H9 (cell line): ENCODE measurements around the gene PUDP. TPM values are rescaled to one million over a fixed set of nuclear protein-coding genes. Genes with fewer than 3 reads are reported as not detected.
A peak's percentile ranks its signal among the peaks of the same experiment; 100 is the strongest.

Experiments
- DNase-seq: peaks from one replicate; pipeline ENCODE4 v3.0.0-alpha.2; 2017
- H2AFZ ChIP-seq: one replicate; pipeline ENCODE4 v1.6.1; 2013; ENCODE audit warnings: mild to moderate bottlenecking, low read length, control low read depth, moderate library complexity
- H2AK5ac ChIP-seq: 2 replicates; pipeline ENCODE4 v1.6.1; 2013; ENCODE audit warnings: low read length, control low read depth, mixed read lengths; ENCODE audit not compliant: insufficient read length
- H2BK120ac ChIP-seq: one replicate; pipeline ENCODE4 v1.6.1; 2013; ENCODE audit warnings: low read depth, mild to moderate bottlenecking, low read length, control low read depth, inconsistent platforms; ENCODE audit not compliant: poor library complexity, severe bottlenecking
- H2BK12ac ChIP-seq: 2 replicates; pipeline ENCODE4 v1.6.1; 2013; ENCODE audit warnings: low read length, control low read depth, mixed read lengths, low read depth; ENCODE audit not compliant: insufficient read length
- H2BK15ac ChIP-seq: 2 replicates; pipeline ENCODE4 v1.6.1; 2013; ENCODE audit warnings: low read depth, low read length, control low read depth
- H2BK20ac ChIP-seq: one replicate; pipeline ENCODE4 v1.6.1; 2013; ENCODE audit warnings: low read depth, mild to moderate bottlenecking, low read length, control low read depth, inconsistent platforms; ENCODE audit not compliant: poor library complexity, severe bottlenecking
- H2BK5ac ChIP-seq: 2 replicates; pipeline ENCODE4 v1.6.1; 2013; ENCODE audit warnings: low read length, control low read depth, mixed read lengths; ENCODE audit not compliant: insufficient read length
- H3K14ac ChIP-seq: 2 replicates; pipeline ENCODE4 v1.6.1; 2013; ENCODE audit warnings: low read length, control low read depth; ENCODE audit not compliant: insufficient read depth
- H3K18ac ChIP-seq: 2 replicates; pipeline ENCODE4 v1.6.1; 2013; ENCODE audit warnings: low read depth, mild to moderate bottlenecking, mixed read lengths, low read length, control low read depth; ENCODE audit not compliant: insufficient read length
- H3K23ac ChIP-seq: 2 replicates; pipeline ENCODE4 v1.6.1; 2013; ENCODE audit warnings: low read length, control low read depth, mixed read lengths, low read depth; ENCODE audit not compliant: insufficient read length
- H3K23me2 ChIP-seq: 2 replicates; pipeline ENCODE4 v1.6.1; 2013; ENCODE audit warnings: low read depth, mild to moderate bottlenecking, mixed read lengths, low read length, control low read depth; ENCODE audit not compliant: insufficient read length, poor library complexity, severe bottlenecking
- H3K27ac ChIP-seq: 2 replicates; pipeline ENCODE4 v1.5.1; 2013; ENCODE audit warnings: low read length, control low read depth, mixed read lengths, low read depth; ENCODE audit not compliant: insufficient read length
- H3K27me3 ChIP-seq: 2 replicates; pipeline ENCODE4 v1.6.1; 2013; ENCODE audit warnings: low read length, control low read depth, inconsistent platforms; ENCODE audit not compliant: insufficient read depth
- H3K4ac ChIP-seq: 2 replicates; pipeline ENCODE4 v1.6.1; 2013; ENCODE audit warnings: low read depth, mild to moderate bottlenecking, control low read depth, inconsistent platforms, low read length, moderate library complexity
- H3K4me1 ChIP-seq: 2 replicates; pipeline ENCODE4 v1.6.1; 2013; ENCODE audit warnings: low read length, control low read depth, inconsistent platforms; ENCODE audit not compliant: insufficient read depth
- H3K4me2 ChIP-seq: 2 replicates; pipeline ENCODE4 v1.6.1; 2013; ENCODE audit warnings: low read length, control low read depth, mixed read lengths; ENCODE audit not compliant: insufficient read length, insufficient read depth
- H3K56ac ChIP-seq: 2 replicates; pipeline ENCODE4 v1.6.1; 2013; ENCODE audit warnings: low read depth, mild to moderate bottlenecking, mixed read lengths, low read length, control low read depth; ENCODE audit not compliant: insufficient read length
- H3K79me1 ChIP-seq: 2 replicates; pipeline ENCODE4 v1.6.1; 2013; ENCODE audit warnings: low read depth, mild to moderate bottlenecking, moderate library complexity, low read length, control low read depth, inconsistent platforms; ENCODE audit not compliant: insufficient read depth, poor library complexity, severe bottlenecking
- H3K79me2 ChIP-seq: 2 replicates; pipeline ENCODE4 v1.6.1; 2013; ENCODE audit warnings: low read length, control low read depth, inconsistent platforms; ENCODE audit not compliant: insufficient read depth
- H3K9ac ChIP-seq: 2 replicates; pipeline ENCODE4 v1.6.1; 2013; ENCODE audit warnings: low read length, control low read depth, mixed read lengths; ENCODE audit not compliant: insufficient read length; ENCODE audit errors: extremely low read depth
- H3K9me3 ChIP-seq: one replicate; pipeline ENCODE4 v1.6.1; 2013; ENCODE audit warnings: low read depth, low read length, inconsistent platforms; ENCODE audit not compliant: control insufficient read depth
- H3T11ph ChIP-seq: one replicate; pipeline ENCODE4 v1.6.1; 2013; ENCODE audit warnings: mild to moderate bottlenecking, low read length, control low read depth, inconsistent platforms
- H4K20me1 ChIP-seq: one replicate; pipeline ENCODE4 v1.6.1; 2013; ENCODE audit not compliant: control insufficient read depth, insufficient read length, insufficient read depth
- H4K5ac ChIP-seq: 2 replicates; pipeline ENCODE4 v1.6.1; 2013; ENCODE audit warnings: low read depth, mild to moderate bottlenecking, mixed read lengths, low read length, control low read depth; ENCODE audit not compliant: insufficient read length
- H4K8ac ChIP-seq: replicated peaks from 2 replicates; pipeline ENCODE4 v1.6.1; 2013; ENCODE audit warnings: low read length, control low read depth, mixed read lengths, low read depth; ENCODE audit not compliant: insufficient read length
- H4K91ac ChIP-seq: 2 replicates; pipeline ENCODE4 v1.6.1; 2013; ENCODE audit warnings: low read depth, mild to moderate bottlenecking, moderate library complexity, mixed read lengths, low read length, control low read depth; ENCODE audit not compliant: insufficient read length
- H3K27ac Mint-ChIP-seq, 3 experiments: 2 replicates in 2 of 3; 3 replicates in 1 of 3; pipeline ENCODE4 v1.8.0; 2020 to 2021; ENCODE audit warnings: mixed read lengths in 3 of 3, mild to moderate bottlenecking in 1 of 3, moderate library complexity in 1 of 3
- H3K27me3 Mint-ChIP-seq: 2 replicates; pipeline ENCODE4 v1.8.0; 2021; ENCODE audit warnings: low read depth, mild to moderate bottlenecking, moderate library complexity, mixed read lengths
- H3K36me3 Mint-ChIP-seq, 3 experiments: 2 replicates in 2 of 3; 3 replicates in 1 of 3; pipeline ENCODE4 v1.8.0; 2020 to 2021; ENCODE audit warnings: low read depth in 3 of 3, mixed read lengths in 3 of 3; ENCODE audit not compliant: insufficient read depth in 1 of 3
- H3K4me1 Mint-ChIP-seq, 2 experiments: 2 replicates each; pipeline ENCODE4 v1.8.0; 2020; ENCODE audit warnings: mixed read lengths in 2 of 2
- H3K4me3 Mint-ChIP-seq, 2 experiments: 2 replicates in 1 of 2; 3 replicates in 1 of 2; pipeline ENCODE4 v1.8.0; 2020 to 2021; ENCODE audit warnings: mild to moderate bottlenecking in 2 of 2, mixed read lengths in 2 of 2, moderate library complexity in 1 of 2
- H3K9me3 Mint-ChIP-seq, 2 experiments: 2 replicates in 1 of 2; 3 replicates in 1 of 2; pipeline ENCODE4 v1.8.0; 2020; ENCODE audit warnings: mild to moderate bottlenecking in 2 of 2, mixed read lengths in 2 of 2, moderate library complexity in 1 of 2
- WGBS: extraction: QIAGEN DNeasy Blood & Tissue Kit; methylation state at CpG from one replicate; pipeline ENCODE4 v1.1.7; 2013; ENCODE audit warnings: missing lambda C conversion rate, low lambda C conversion rate, mixed read lengths; ENCODE audit not compliant: insufficient read length; ENCODE audit errors: extremely low coverage; 5-methylcytosine and 5-hydroxymethylcytosine counted together
- total RNA-seq: library from RNA; stranded (reverse); gene quantifications from 2 replicates; pipeline ENCODE4 v1.2.1, GENCODE V29; 2021
- TF ChIP-seq, protein P1 (sequence below): fragments of 200-600 bp; sonication (generic); conservative IDR thresholded peaks from 3 replicates; pipeline ENCODE4 v1.8.0; 2021; ENCODE audit warnings: antibody characterized with exemption, mild to moderate bottlenecking

PUDP gene
- total RNA-seq, 1 experiment from 2014 or later: 46.3 TPM

DNA sequence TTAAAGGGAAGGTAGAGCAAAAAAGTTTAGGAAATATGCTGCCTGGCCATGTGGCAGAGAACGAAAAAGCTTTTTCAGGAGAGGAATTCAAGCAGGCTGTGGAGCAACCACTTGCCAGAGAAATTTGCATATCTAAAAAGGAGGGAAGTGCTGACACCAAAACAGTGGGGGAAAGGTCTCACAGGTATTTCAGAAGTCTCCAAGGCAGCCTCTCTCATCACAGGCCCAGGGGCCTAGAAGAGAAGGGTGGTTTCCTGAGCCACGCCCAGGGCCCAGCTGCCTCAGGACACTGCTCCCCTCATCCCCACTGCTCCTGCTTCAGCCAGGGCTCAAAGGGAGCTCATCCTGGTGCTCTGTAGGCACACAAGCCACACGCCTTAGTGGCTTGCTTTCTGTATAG is 30.4 kb downstream of the PUDP start:
- Histone ChIP-seq H4K20me1 (no peaks in the 10 kb centered on the region), H2BK12ac (no peak overlapping the region), H4K91ac (no peak overlapping the region), H3K23me2 (no peaks in the 10 kb centered on the region), H3K14ac (no peak overlapping the region), H3K56ac (no peak overlapping the region), H3K79me1 (no peaks in the 10 kb centered on the region), H3K79me2 (peaks cover 3% of the 10 kb centered on the region; the same call in 1 of the 2 replicates), H3K18ac (no peak overlapping the region), H2BK120ac (no peak overlapping the region), H2AK5ac (no peak overlapping the region), H4K5ac (no peak overlapping the region), H3K27ac (no peak overlapping the region), H2AFZ (no peak overlapping the region), H4K8ac (no peak overlapping the region), H3K4me2 (no peak overlapping the region), H3T11ph (no peak overlapping the region), H3K9ac (no peak overlapping the region), H3K4ac (no peak overlapping the region), H3K4me1 (peaks cover 2% of the 10 kb centered on the region; the same call in 1 of the 2 replicates), H2BK5ac (no peak overlapping the region), H3K9me3 (no peaks in the 10 kb centered on the region), H2BK20ac (no peak overlapping the region), H3K27me3 (no peaks in the 10 kb centered on the region), H3K23ac (no peak overlapping the region), H2BK15ac (no peak overlapping the region)
- no CpG with 5 or more reads among the region's 3 CpGs for WGBS
- TF ChIP-seq, protein P1, sequence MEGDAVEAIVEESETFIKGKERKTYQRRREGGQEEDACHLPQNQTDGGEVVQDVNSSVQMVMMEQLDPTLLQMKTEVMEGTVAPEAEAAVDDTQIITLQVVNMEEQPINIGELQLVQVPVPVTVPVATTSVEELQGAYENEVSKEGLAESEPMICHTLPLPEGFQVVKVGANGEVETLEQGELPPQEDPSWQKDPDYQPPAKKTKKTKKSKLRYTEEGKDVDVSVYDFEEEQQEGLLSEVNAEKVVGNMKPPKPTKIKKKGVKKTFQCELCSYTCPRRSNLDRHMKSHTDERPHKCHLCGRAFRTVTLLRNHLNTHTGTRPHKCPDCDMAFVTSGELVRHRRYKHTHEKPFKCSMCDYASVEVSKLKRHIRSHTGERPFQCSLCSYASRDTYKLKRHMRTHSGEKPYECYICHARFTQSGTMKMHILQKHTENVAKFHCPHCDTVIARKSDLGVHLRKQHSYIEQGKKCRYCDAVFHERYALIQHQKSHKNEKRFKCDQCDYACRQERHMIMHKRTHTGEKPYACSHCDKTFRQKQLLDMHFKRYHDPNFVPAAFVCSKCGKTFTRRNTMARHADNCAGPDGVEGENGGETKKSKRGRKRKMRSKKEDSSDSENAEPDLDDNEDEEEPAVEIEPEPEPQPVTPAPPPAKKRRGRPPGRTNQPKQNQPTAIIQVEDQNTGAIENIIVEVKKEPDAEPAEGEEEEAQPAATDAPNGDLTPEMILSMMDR: no peak
- peak; percentile 60 for DNase-seq
- Mint-ChIP-seq H3K9me3 (peaks cover 0 to 8% of the 10 kb centered on the region in 2 experiments; a peak in 2 of 5 replicates), H3K27ac (peak overlapping the region in 2 of 3 experiments; percentile 7 to 46; a peak in 5 of 7 replicates), H3K36me3 (peaks cover 14 to 20% (median 15%) of the 10 kb centered on the region in 3 experiments), H3K27me3 (no peaks in the 10 kb centered on the region), H3K4me1 (peaks cover 36 to 39% of the 10 kb centered on the region in 2 experiments), H3K4me3 (peak overlapping the region in 1 of 2 experiments; percentile 3; a peak in 1 of 5 replicates)
